OCI-LY1 (cell line): Measurements from ENCODE around the gene RCOR3.

ENCODE experiments used
- H2AFZ ChIP-seq: fragments of 200-600 bp; sonication (generic), shearing (Covaris generic); 2 replicates; pipeline ENCODE4 v1.6.0; 2014; ENCODE audit warnings: antibody characterized with exemption, mild to moderate bottlenecking, low read length
- H3F3A ChIP-seq: fragments of 200-600 bp; sonication (generic), shearing (Covaris generic); 2 replicates; pipeline ENCODE4 v1.6.0; 2014; ENCODE audit warnings: mild to moderate bottlenecking, antibody characterized with exemption, low read length, moderate library complexity; ENCODE audit not compliant: insufficient read depth
- H3K27ac ChIP-seq: fragments of 200-600 bp; sonication (generic); 2 replicates; pipeline ENCODE4 v1.5.1; 2014; ENCODE audit warnings: low read length, mixed run types, mild to moderate bottlenecking, low read depth; ENCODE audit not compliant: poor library complexity, severe bottlenecking
- H3K27me3 ChIP-seq: fragments of 200-600 bp; sonication (generic); 2 replicates; pipeline ENCODE4 v1.6.0; 2014; ENCODE audit warnings: antibody characterized with exemption, mild to moderate bottlenecking, low read length, moderate library complexity; ENCODE audit not compliant: insufficient read depth
- H3K36me3 ChIP-seq: fragments of 200-600 bp; sonication (generic); 2 replicates; pipeline ENCODE4 v1.6.1; 2014; ENCODE audit warnings: mild to moderate bottlenecking, antibody characterized with exemption, low read length, moderate library complexity, mixed read lengths; ENCODE audit not compliant: insufficient read depth
- H3K4me1 ChIP-seq: fragments of 200-600 bp; sonication (generic); 2 replicates; pipeline ENCODE4 v1.5.1; 2014; ENCODE audit warnings: mild to moderate bottlenecking, low read length, moderate library complexity; ENCODE audit not compliant: insufficient read depth, severe bottlenecking
- H3K4me2 ChIP-seq: fragments of 200-600 bp; sonication (generic), shearing (Covaris generic); 2 replicates; pipeline ENCODE4 v1.6.1; 2014; ENCODE audit warnings: low read length
- H3K4me3 ChIP-seq: fragments of 200-600 bp; sonication (generic); 2 replicates; pipeline ENCODE4 v1.5.1; 2014; ENCODE audit warnings: low read length, low read depth, mild to moderate bottlenecking, mixed read lengths; ENCODE audit not compliant: poor library complexity, severe bottlenecking
- H3K79me2 ChIP-seq: fragments of 200-600 bp; shearing (Covaris generic); 2 replicates; pipeline ENCODE4 v1.6.1; 2016; ENCODE audit warnings: mixed run types, low read length, mixed read lengths; ENCODE audit not compliant: insufficient read depth
- H3K9ac ChIP-seq: fragments of 200-600 bp; sonication (generic), shearing (Covaris generic); 2 replicates; pipeline ENCODE4 v1.6.1; 2014; ENCODE audit warnings: mild to moderate bottlenecking, low read length, mixed read lengths
- H3K9me2 ChIP-seq: fragments of 200-600 bp; sonication (generic), shearing (Covaris generic); 2 replicates; pipeline ENCODE4 v1.6.1; 2014; ENCODE audit warnings: low read depth, mild to moderate bottlenecking, low read length, mixed read lengths
- H3K9me3 ChIP-seq: fragments of 200-600 bp; shearing (Covaris generic); 2 replicates; pipeline ENCODE4 v1.6.1; 2014; ENCODE audit warnings: low read length, mixed read lengths
- H4K20me1 ChIP-seq: fragments of 200-600 bp; sonication (generic), shearing (Covaris generic); 2 replicates; pipeline ENCODE4 v1.6.0; 2016; ENCODE audit warnings: mild to moderate bottlenecking, low read length; ENCODE audit not compliant: insufficient read depth
- CTCF ChIP-seq: fragments of 200-600 bp; sonication (generic), shearing (Covaris generic); IDR thresholded peaks from 2 replicates; pipeline ENCODE4 v1.5.1; 2017; ENCODE audit warnings: mild to moderate bottlenecking, antibody characterized with exemption, low read length, moderate library complexity, mixed read lengths
- EZH2 ChIP-seq: fragments of 200-600 bp; sonication (generic), shearing (Covaris generic); IDR thresholded peaks from 2 replicates; pipeline ENCODE4 v1.8.0; 2017; ENCODE audit warnings: borderline replicate concordance, mixed run types, mild to moderate bottlenecking, antibody characterized with exemption, low read length, moderate library complexity, mixed read lengths

The RCOR3 gene

DNA sequence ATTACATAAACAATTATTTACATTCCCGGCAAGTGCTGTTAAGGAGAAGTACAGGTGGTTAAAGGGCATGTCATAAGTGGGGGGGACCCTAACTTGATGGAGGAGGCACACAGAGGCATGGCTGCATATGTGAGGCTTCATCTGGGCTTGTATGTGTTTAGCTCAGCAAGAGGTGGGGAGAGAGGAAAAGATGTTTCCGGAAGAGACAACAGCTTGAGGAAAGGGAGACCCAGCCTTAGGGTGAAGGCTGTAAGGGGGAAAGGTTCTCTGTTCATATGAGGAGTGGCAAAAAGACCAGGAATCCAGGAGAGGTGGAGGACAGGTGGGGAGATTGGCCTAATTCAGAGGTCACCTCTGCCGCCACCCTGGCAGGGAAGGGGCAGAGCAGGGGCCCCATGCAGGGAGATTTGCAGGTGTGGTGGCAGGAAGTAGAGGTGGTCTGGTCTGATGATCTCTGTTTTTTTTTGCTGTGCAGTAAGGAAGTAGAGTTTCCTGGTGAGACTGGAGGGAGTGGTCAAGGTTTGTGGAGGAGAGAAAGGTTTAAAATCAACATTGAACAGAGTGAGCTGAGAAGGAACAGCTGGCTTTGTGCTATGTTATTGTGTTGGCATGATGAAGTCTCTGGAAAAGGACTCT, 76.5 kb downstream of the RCOR3 start:
- Histone ChIP-seq H3K4me2 (peak overlapping the region; percentile 49), H3K4me3 (peak overlapping the region; percentile 42), H2AFZ (no peak overlapping the region), H3F3A (no peaks in the 10 kb centered on the region; the same call in 1 of the 2 replicates), H3K9ac (peak overlapping the region; percentile 45; the same call in 1 of the 2 replicates), H4K20me1 (no peaks in the 10 kb centered on the region), H3K9me3 (no peaks in the 10 kb centered on the region), H3K27me3 (no peaks in the 10 kb centered on the region), H3K9me2 (no peaks in the 10 kb centered on the region), H3K27ac (peak overlapping the region; percentile 89), H3K36me3 (peaks cover 8% of the 10 kb centered on the region), H3K79me2 (peaks cover 57% of the 10 kb centered on the region), H3K4me1 (peaks cover 90% of the 10 kb centered on the region)
- TF ChIP-seq EZH2 (no peak), CTCF (no peak)

DNA sequence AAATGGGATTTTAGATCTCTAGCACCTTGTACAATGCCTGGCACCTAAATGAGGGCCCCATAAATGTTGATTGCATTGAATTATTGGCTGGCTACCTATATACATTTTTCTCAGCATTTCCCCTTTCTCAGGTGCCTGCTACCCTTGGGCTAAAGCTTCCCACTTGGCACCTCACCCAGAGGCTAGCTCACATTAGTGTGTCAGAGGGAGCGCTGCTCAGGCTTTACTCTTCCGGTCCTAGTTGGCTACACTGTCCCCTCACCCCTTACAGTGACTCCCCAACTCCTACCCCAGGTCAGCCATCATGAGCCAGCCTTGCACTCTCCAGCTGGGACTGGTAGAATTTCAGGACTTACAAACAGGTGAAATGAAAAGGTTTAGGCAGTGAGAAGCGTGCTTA, 77.0 kb downstream of the RCOR3 start:
- Histone ChIP-seq H3K9ac (peak overlapping the region; percentile 45; the same call in 1 of the 2 replicates), H3K27ac (peak overlapping the region; percentile 89), H3K4me2 (peak overlapping the region; percentile 49)

GRCh38 chr1:211336775-211337174, 77.6 kb downstream of the RCOR3 start:
- Histone ChIP-seq H3K4me1 (peaks cover 79% of the 10 kb centered on the region), H3K27me3 (no peaks in the 10 kb centered on the region), H3K27ac (peak overlapping the region; percentile 89), H3K9me3 (no peaks in the 10 kb centered on the region), H3K36me3 (peaks cover 6% of the 10 kb centered on the region), H3K4me2 (peak overlapping the region; percentile 49), H3F3A (no peaks in the 10 kb centered on the region; the same call in 1 of the 2 replicates), H4K20me1 (no peaks in the 10 kb centered on the region), H3K9ac (peak overlapping the region; percentile 45; the same call in 1 of the 2 replicates), H3K9me2 (no peaks in the 10 kb centered on the region), H3K79me2 (peaks cover 58% of the 10 kb centered on the region), H2AFZ (no peak overlapping the region), H3K4me3 (peak overlapping the region; percentile 42)
- no peak for TF ChIP-seq CTCF
- TF ChIP-seq EZH2 = no peak

More for the DNA sequence above, 77.0 kb downstream of the RCOR3 start:
- peak overlapping the region; percentile 42 for H3K4me3 ChIP-seq
- H3K9me2 ChIP-seq = no peaks in the 10 kb centered on the region
- H3K9me3 ChIP-seq = no peaks in the 10 kb centered on the region
- H3K79me2 ChIP-seq = peaks cover 56% of the 10 kb centered on the region
- H4K20me1 ChIP-seq = no peaks in the 10 kb centered on the region
- H2AFZ ChIP-seq = no peak overlapping the region
- peaks cover 6% of the 10 kb centered on the region for H3K36me3 ChIP-seq
- peaks cover 85% of the 10 kb centered on the region for H3K4me1 ChIP-seq
- H3F3A ChIP-seq = no peaks in the 10 kb centered on the region; the same call in 1 of the 2 replicates
- H3K27me3 ChIP-seq = no peaks in the 10 kb centered on the region
- no peak for TF ChIP-seq CTCF
- no peak for TF ChIP-seq EZH2
